NCI-H510A treated with DMSO at 0.1 percent for 48 hours (cell line): ENCODE data around the gene ZFR.
"Not testable (repeated sequence)": the region's sequence is repeated elsewhere in the genome, so short reads cannot be mapped to it uniquely, and the experiment has no call there.

Experiments used
- DNase-seq: peaks from one replicate; lab custom pipeline; 2025; lab: John Stamatoyannopoulos, UW

The ZFR gene

DNA sequence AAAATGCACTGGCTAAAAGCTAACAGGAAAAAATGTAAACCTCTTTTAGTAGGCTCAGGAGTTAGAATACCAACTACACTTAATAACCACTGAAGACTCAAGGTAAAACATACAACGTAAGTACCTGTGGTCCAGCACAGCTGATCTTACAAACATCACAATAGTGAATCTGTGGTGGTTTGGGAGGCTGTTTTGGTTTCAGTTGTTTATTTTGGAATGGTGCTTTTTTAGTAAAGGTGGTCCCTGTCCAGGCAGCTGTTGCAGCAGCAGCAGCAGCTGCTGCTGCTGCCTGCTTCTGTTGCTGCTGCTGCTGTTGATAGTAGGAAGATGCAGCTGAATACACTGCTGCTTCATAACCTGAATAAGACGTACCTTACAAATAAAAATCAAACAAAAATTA is 37.9 kb downstream of the ZFR start:
- DNase-seq, result no peak

DNA sequence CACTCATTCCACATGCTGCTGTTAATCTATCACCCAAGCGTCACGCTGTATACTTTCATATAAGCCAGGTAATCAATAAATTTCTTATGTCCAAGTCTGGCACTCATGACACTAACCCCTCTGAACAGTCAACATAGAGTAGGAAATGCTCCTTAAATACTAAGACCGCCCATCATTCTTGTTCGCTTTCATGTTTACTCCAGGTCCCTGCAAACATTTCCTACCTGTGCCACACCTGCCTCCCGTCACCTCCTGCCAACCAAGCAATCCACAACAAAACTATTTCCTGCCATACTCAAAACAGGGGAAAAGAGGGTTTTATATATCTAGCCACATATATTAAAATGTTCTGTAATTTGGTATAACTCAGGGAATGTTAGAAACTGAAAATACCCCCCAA is 39.0 kb downstream of the ZFR start:
- DNase-seq, result no peak

DNA sequence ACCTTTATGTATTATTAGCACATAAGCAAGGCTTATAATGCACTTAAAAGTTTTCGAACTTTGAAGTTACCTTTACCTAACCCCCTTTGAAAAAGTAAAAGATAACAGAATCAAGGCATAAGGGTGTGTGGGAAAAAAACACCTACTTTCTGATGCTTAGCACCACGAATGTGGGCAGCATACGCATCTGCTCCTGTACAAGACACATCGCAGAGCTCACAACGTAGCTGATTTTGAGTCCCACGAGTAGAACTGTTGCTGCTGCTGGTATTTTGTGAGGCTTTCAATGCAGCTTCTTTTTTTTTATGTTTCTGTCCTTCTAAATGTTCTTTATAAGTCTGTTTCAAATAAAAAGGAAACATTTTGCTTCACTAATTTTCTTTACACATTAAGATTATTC is 40.8 kb downstream of the ZFR start:
- DNase-seq, result no peak

DNA sequence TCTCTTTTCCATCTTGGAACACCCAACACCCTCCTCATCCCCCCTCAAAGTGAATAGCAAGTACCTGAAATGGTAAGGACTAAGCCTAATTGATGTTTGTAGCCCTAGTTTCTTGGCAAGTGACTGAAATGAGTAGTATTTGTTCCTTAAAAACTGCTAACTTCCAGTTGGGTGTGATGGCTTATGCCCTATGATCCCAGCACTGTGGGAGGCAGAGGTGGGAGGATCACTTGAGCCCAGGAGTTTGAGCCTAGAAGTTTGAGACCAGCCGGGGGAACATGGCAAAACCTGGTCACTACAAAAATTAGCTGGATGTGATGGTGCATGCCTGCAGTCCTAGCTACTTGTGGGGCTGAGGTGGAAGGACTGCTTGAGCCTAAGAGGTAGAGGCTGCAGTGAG is 44.1 kb downstream of the ZFR start:
- no peak for DNase-seq

DNA sequence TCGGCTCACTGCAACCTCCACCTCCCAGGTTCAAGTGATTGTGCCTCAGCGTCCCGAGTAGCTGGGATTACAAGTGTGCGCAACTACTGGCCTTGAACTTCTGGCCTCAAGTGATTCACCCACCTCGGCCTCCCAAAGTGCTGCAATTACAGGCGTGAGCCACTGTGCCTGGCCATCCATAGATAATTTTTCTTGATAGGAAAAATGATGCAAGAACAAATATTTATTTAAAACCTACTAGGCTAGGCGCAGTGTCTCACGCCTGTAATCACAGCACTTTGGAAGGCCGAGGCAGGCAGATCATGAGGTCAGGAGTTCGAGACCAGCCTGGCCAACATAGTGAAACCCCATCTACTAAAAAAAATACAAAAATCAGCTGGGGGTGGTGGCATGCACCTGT is 45.8 kb downstream of the ZFR start:
- DNase-seq, result not testable (repeated sequence)

DNA sequence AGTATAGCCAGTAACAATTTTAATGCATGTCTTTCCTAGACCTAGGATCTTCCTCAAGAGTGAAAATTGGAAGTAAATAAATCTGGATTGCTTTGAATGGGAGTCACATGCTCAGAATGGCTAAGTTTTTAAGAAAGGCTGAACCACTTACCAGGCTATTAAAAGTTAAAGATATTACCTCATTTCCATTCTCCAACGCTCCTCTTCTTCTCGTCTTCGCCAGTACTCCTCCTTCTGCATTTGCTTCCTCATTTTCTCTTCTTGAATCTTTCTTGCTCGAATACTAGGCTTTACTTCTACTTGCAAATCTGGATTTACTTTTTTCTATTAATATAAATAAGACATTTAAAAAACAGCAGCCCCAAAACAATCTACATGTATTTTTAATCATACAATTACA is 49.6 kb downstream of the ZFR start:
- no peak for DNase-seq

DNA sequence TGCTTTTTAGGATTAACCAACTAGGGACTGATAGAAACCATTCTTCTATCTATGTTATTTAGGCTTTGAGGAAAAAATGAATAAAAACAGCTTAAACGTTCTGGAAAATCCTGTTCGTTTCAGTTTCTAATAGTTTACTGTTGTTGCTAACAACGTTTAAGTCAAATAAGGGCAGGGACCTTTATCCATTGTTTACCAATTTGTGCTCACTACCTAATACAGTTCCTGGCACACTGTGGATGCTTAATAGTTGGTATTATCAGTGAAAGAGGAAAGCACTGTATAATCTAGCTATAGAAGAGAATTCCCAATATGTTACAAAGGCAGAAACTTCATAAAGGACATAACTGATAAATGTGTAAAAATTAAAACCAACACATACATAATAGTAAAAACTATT is 52.5 kb downstream of the ZFR start:
- no peak for DNase-seq

DNA sequence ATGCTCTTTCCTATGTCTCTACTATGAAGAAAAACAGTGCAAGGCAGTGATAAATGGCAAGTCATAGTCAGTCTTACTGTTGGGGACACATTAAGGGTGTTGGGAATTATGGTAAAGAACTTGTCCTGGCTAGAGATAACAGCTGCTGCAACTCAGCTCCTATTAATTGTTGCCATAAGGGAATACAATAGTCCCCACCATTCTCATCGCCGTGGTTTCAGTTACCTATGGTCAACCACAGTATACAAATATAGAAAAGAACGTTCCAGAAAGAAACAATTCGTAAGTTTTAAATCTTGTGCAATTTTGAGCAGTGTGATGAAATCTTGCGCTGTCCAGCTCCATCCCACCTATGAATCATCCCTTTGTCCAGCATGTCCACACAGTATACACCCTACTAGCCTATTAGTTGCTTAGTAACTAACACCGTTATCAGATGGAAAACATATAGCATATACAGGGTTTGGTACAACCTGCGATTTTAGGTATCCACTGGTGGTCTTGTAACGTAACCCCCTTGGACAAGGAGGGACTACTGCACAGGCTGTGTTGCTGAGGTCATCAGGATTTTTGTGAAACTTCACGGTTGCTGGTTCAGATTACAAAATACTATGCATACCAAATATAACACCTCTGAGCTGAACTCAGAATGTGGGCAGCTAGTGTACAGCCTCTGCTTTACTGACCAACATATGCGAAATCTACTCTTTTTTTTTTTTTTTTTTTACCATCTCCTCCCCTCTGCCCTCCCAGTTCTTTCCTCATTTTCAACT is 53.5 kb downstream of the ZFR start:
- no peak for DNase-seq

DNA sequence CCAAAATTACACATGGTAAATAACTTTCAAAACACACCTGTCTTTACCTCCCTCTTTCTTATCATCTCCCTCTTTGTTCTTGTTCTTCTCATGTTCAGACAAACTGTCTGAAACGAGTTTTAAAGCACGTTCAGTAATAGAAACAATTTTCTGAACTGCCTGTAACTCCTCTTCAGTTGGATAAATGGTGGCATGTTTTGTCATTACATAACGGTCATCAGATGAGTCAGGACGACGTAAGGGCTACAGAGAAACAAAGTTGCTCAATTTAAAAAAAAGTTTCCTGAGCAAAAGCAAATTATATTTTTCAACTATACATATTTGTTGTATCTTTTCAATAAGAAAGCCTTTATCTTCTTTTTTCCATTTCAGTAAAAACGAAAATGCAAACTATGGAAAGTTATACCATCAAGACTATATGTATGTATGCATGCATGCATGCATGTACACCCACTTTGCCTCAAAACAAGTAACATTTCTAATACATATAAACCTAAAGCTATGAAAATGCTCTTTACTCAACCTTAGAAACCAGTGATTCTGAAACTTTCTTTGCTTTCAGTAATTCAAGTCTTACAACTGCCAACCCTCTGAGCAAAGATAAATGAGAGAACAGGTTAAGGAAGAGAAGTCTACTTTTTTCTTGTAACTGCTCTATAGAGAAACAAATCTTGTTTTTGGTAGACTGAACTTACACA is 56.0 kb downstream of the ZFR start:
- no peak for DNase-seq

DNA sequence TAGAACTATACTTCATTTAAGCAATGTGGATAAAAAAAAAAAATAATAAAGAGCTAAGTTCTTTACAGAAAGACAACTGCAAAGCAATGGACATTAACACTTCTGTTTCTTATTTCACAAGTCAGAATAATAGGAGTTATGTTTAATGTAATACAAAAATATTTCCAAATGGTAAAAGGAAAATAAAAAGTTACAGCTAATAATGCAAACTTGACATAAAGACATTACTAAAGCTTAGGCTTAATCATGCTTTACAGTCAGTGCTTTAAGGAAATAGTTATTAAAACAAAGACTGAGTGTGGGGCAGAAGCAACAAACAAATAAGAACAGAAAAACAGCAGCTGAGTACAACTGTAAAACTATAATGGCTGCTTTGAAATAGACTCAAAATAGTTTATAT is 56.7 kb downstream of the ZFR start:
- no peak for DNase-seq

DNA sequence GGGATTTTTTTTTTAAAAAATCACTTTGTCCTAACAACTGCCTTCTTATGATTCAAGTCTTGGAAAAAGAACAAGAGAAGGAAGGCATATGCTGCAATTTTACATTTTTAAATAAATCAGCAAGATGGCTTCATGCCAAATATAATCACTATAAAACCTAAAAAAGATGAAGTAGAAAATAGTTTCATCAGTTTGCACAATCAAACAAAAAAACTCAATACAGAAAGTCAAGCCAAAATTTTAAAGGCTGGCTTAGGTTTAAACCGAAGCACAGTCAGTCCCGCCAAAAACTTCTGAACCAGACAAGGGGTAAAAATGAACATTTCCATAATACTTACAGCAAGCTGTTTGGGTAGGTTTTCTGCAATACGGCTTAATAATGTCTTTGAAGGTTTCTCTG is 57.3 kb downstream of the ZFR start:
- no peak for DNase-seq

DNA sequence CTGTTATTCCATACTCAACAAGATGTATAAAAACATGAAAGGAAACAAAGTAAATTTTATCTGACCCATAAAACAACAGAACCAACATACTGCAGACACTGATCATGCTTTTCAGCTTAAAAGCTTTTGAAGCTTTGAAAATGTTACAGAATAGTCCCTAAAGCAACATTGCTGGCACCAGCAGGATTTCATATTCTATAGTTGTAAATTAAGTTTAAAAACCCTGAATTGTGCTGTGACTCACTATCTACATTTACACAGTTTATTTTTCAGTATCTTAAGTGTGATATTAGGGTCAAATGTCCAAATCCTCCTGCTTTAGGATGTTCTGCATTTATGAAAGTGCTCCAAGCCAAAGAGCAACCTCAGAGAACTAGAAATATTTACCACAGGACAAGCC is 59.9 kb downstream of the ZFR start:
- DNase-seq, result no peak

DNA sequence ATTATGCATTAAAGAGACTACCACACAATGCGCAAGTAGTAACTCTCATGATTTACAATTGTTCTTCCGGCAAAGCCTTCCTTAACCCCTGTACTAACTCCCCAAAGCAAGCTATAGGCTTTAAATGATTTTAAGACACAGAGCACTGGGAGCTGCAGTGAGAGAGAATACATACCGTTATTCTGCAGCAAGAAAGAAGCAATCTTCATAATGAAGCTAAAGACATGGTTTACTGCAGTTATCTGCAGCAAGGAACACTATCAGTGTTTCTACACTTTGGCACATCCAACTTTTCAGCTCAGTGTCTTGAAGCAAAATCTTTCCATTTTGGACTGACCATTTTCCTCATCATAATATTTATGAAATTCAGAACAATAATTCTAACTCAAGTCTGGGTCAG is 61.0 kb downstream of the ZFR start:
- DNase-seq, result no peak

DNA sequence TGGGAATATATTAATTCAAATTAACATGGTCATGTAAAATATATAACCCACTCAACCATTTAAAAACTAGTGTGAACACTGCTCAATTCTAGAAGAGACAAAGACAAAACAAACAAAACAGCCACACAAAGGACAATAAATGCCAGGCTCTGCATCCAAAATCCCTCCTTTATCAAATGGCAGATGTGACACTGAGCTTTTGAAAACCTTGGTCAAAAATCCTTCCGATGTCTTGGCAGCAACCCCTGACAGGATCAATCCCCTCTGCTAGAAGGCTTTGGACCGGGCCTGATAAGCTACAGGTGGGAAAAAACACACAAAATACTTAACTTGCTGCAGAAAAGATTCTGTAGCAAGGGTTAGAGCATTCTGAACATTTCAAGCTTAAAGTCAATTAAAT is 61.5 kb downstream of the ZFR start:
- DNase-seq, result no peak

DNA sequence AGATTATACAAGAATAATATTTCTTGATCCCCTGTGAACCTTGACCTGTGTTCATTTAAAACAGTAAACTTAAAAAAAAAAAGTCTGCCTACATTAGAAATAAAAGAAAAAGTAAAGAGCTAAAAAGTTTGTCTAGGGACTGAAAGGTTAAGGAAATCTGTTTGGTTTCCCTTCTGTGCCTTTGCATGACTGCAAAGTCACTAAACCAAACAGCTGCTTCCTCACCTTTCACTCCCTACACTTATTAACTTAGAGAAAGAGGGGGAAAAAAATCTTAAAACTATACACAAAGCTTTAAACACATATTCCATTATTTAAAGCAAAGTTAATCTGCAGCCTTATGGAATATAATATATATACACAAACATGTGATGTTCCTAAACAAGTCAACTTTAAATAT is 65.1 kb downstream of the ZFR start:
- DNase-seq, result no peak

DNA sequence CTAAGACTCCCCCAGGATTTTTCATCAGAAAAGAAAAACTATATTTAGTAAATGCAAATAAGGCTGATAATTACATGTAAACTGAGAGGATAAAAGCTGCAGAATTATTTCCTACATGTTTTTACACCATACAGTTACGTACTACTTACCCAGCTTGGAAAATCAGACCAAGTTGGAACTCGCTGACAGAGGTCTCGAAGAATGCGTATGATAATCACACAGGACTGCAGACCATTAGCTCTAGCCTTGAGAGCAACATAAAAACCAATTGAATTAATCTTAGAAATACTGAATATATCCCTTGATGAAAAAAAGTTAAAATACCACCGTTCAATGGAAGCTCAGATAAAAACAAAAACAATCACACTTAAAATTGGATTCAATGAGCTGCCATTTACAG is 65.6 kb downstream of the ZFR start:
- DNase-seq, result no peak

DNA sequence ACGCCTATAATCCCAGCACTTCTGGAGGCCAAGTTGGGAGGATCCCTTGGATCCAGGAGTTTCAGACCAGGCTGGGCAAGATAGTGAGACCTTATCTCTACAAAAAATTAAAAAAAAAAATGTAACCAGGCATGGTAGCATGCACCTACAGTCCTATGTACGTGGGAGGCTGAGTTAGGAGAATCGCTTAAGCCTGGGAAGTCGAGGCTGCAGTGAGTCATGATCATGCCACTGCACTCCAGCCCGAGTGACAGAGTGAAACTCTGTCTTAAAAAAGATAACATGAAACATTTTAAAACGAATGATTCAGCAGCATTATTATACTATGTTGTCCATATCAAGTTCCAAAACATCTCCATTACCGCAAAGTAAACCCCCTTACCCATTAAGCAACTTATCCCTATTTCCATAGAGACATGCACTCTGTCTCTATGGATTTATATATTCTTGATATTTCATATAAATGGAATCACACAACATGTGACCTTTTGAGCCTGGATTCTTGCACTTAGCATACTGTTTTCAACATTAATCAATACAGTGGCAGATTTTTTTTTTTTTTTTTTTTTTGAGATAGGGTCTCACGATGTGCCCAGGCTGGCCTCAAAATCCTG is 74.9 kb downstream of the ZFR start:
- DNase-seq, result no peak

DNA sequence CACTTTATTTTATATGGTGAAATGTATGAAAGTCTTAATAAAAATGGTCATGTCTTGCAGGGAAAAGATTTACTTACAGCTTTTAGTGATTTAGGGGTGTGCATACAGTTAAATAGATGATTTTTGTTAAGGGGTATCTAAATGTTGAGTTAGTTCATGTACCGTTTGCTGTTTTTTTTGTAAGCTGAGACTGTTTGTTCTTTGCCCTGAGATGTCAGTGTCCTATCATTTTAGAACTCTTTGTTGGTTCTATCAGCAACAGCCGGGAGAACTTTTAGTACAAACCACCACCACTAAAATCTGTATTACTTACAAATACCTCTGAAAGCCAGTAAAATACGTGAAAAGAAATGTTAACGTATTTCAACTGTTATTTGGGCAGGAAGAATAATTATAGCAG is 75.5 kb downstream of the ZFR start:
- no peak for DNase-seq

DNA sequence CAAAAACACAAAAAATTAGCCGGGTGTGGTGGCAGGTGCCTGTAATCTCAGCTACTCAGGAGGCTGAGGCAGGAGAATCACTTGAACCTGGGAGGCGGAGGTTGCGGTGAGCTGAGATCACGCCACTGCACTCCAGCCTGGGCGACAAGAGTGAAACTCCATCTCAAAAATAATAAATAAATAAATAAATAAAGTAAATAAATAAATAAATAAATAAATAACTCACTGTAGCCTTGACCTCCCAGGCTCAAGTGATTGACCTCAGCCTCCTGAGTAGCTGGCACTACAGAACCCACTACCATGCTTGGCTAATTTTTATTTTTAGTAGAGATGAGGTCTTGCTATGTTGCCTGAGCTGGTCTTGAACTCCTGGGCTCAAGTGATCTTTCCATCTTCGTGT is 77.3 kb downstream of the ZFR start:
- not testable (repeated sequence) for DNase-seq

DNA sequence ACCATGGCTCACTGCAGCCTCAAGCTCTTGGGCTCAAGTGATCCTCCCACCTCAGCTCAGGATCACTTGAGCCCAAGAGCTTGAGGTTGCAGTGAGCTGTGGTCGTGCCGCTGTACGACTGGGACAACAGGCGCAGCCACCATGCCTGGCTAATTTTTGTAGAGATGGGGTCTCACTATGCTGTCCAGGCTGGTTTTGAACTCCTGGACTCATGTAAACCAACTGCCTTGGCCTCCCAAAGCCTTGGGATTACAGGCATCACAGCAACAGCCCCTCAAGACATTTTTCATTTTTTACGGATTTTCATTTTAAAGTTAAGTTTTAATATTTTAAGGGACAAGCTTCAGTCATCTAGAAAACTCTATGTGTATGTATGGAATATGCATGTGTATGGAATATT is 78.9 kb downstream of the ZFR start:
- DNase-seq, result no peak

DNA sequence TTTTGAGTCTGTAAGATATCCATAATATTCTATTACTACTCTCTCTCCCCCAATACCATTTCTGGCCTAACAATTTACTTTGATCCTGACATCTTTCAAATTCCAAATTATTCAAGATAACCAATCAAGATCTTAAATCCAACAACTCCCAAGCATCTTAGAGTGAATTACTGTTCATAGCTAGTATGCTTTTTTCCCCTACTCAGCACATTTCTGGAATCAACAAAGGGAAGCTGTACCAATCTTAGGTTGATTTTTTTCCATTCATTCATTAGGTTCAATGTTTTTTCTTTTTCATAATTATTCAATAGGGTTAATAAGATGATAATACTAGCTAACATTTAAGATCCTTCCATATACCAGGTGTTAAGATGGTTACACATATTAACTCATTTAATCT is 81.5 kb downstream of the ZFR start:
- DNase-seq, result no peak

DNA sequence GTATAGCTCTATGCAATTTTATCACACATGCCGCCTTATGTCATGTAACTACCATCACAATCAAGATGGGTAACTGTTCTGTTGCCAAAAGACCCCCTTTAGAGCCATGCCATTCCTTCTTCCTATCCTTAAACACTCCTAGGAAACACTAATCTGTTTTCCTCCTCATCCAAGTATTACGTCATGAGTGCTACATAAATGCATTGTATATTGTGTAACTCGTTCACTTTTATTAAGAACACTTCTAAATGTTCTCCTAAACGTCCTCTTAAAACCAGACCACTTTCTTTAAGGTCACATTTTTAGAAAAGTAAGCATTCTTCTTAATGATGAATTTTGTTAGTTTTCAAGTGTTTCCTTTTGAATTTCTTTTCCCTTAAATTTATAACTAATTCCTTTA is 82.0 kb downstream of the ZFR start:
- DNase-seq, result no peak

DNA sequence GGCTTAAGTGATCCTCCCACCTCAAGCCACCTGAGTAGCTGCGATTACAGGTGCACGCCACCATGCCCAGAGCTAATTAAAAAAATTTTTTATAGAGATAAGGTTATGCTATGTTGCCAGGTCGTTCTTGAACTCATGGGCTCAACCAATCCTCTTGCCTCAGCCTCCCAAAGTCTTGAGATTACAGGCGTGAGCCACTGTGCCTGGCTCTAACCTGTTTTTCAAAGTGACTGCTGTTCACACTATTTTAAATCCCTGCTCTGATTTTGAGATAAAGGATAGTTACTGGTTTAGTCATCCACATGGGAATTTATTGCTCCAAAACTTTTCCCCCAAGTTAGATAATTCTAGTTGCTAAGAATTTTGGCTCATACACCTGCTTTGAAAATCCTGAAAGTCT is 83.6 kb downstream of the ZFR start:
- DNase-seq, result no peak

DNA sequence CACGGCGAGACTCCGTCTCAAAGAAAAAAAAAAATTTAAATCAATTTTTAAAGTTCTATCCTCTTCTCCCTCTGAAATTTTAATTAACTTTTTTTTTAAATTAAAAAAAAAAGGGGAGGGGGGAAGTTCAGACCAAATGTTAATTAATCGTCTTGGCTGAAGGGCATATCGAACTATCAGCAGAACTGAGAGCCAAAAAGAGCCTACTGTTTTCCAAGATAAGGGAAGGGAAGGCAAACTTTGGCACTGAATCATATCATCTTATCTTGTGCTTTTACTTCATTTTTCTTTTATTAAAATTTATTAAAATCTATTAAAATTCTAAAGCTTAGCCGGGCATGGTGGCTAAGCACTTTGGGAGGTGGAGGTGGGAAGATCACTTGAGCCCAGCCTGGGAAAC is 85.9 kb downstream of the ZFR start:
- DNase-seq, result no peak
